Ishikawa (cell line): ENCODE data around the gene LGALS1.

Experiments used
- CEBPB ChIP-seq: IDR thresholded peaks from 2 replicates; pipeline ENCODE4 v1.6.1; 2012
- CREB1 ChIP-seq: IDR thresholded peaks from 2 replicates; pipeline ENCODE4 v1.6.1; 2012; ENCODE audit warnings: low read depth
- EGR1 ChIP-seq: IDR thresholded peaks from 2 replicates; pipeline ENCODE4 v1.6.1; 2012
- EP300 ChIP-seq: IDR thresholded peaks from 2 replicates; pipeline ENCODE4 v1.6.1; 2012; ENCODE audit warnings: borderline replicate concordance
- FOXM1 ChIP-seq: IDR thresholded peaks from 2 replicates; pipeline ENCODE4 v1.6.1; 2012; ENCODE audit warnings: low read depth, borderline replicate concordance
- MAX ChIP-seq: IDR thresholded peaks from 2 replicates; pipeline ENCODE4 v1.6.1; 2012
- NFIC ChIP-seq: IDR thresholded peaks from 2 replicates; pipeline ENCODE4 v1.6.1; 2012
- RAD21 ChIP-seq: IDR thresholded peaks from 2 replicates; pipeline ENCODE4 v1.6.1; 2012; ENCODE audit warnings: low read depth
- TAF1 ChIP-seq: IDR thresholded peaks from 2 replicates; pipeline ENCODE4 v1.6.1; 2012; ENCODE audit warnings: low read depth, mild to moderate bottlenecking
- TCF12 ChIP-seq: IDR thresholded peaks from 2 replicates; pipeline ENCODE4 v1.6.1; 2012; ENCODE audit warnings: low read depth
- TEAD4 ChIP-seq: IDR thresholded peaks from 2 replicates; pipeline ENCODE4 v1.6.1; 2012
- USF1 ChIP-seq: IDR thresholded peaks from 2 replicates; pipeline ENCODE4 v1.6.1; 2012
- YY1 ChIP-seq: IDR thresholded peaks from 2 replicates; pipeline ENCODE4 v1.6.1; 2012; ENCODE audit warnings: low read depth
- ZBTB7A ChIP-seq: IDR thresholded peaks from 2 replicates; pipeline ENCODE4 v1.6.1; 2012; ENCODE audit warnings: low read depth
- TF ChIP-seq, protein P1 (sequence below): IDR thresholded peaks from 2 replicates; pipeline ENCODE4 v1.6.1; 2012; ENCODE audit warnings: low read depth, mild to moderate bottlenecking

The LGALS1 gene

GRCh38 chr22:37669586-37669985, 5.8 kb upstream of the LGALS1 start:
- TF ChIP-seq RAD21 (no peak), TEAD4 (no peak), YY1 (no peak), EP300 (no peak), FOXM1 (no peak), CEBPB (no peak), EGR1 (no peak), TAF1 (no peak), MAX (no peak), ZBTB7A (no peak), TCF12 (no peak), CREB1 (no peak), NFIC (no peak), USF1 (no peak)
- TF ChIP-seq, protein P1, sequence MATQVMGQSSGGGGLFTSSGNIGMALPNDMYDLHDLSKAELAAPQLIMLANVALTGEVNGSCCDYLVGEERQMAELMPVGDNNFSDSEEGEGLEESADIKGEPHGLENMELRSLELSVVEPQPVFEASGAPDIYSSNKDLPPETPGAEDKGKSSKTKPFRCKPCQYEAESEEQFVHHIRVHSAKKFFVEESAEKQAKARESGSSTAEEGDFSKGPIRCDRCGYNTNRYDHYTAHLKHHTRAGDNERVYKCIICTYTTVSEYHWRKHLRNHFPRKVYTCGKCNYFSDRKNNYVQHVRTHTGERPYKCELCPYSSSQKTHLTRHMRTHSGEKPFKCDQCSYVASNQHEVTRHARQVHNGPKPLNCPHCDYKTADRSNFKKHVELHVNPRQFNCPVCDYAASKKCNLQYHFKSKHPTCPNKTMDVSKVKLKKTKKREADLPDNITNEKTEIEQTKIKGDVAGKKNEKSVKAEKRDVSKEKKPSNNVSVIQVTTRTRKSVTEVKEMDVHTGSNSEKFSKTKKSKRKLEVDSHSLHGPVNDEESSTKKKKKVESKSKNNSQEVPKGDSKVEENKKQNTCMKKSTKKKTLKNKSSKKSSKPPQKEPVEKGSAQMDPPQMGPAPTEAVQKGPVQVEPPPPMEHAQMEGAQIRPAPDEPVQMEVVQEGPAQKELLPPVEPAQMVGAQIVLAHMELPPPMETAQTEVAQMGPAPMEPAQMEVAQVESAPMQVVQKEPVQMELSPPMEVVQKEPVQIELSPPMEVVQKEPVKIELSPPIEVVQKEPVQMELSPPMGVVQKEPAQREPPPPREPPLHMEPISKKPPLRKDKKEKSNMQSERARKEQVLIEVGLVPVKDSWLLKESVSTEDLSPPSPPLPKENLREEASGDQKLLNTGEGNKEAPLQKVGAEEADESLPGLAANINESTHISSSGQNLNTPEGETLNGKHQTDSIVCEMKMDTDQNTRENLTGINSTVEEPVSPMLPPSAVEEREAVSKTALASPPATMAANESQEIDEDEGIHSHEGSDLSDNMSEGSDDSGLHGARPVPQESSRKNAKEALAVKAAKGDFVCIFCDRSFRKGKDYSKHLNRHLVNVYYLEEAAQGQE: no peak

DNA sequence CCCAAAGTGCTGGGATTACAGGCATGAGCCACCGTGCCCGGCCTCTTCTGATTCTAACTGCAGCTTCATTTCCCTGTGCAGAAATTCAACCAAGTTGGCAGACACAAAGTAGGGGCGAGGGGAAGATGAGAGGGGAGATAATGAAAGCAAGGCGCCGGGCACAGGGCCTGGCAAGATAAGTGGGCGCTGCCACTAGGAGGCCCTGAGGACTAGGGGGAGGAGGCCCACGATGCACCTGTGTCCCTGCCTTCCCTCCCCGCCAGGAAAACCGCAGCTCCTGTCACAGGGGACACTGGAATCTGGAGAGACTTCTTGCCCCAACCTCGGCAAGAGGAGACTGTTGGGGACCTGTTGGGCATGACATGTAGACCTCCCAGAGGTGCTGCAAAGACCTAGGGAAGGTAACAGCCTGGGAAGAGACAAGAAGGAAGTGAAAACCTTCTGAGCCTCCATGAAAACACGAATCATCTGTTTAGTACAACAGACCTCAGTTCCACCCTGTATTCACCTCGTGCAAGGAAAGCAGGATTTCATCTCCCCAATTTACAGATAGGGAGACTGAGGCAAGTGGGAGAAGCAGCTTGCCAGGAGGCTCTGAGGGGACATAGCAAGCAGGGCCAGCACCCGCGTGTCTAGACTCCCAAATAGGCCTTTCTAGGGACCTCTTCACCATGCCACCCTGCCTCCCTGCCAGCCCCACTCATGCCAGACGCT, 3.1 kb upstream of the LGALS1 start:
- TF ChIP-seq TCF12 (no peak), NFIC (no peak), TAF1 (no peak), CREB1 (no peak), CEBPB (no peak), TEAD4 (no peak), YY1 (no peak)
- TF ChIP-seq, protein P1: no peak

DNA sequence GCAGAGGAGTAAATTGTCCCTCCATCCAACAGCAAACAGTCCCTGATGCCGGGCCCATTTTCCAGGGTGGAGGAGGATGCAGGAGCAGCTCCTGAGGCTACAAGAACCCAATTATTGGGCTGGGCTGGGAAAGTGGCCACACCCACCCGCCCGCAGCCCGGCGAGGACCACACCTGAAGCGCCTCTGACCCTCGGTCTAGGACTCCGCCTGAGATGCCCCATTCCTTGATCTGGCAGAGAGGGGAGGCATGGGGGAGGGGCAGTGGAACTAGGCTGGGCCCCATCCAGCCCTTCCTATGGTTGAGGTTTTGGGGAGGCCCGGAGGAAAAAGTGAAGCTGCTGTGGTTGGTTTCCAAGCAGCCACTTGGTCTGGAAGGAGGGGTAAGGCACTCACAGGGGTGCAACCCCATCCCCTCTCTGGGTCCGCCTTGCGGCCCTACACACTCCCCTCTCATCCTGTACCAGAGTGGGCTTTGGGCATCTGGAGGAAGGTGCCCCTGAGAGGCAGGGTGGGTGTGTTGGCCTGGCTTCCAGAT, 2.4 kb upstream of the LGALS1 start:
- TF ChIP-seq CEBPB: no peak
- no peak for TF ChIP-seq YY1
- no peak for TF ChIP-seq CREB1
- no peak for TF ChIP-seq FOXM1
- TF ChIP-seq EP300: no peak
- TF ChIP-seq TAF1: no peak
- TF ChIP-seq NFIC: no peak
- no peak for TF ChIP-seq USF1
- no peak for TF ChIP-seq ZBTB7A

DNA sequence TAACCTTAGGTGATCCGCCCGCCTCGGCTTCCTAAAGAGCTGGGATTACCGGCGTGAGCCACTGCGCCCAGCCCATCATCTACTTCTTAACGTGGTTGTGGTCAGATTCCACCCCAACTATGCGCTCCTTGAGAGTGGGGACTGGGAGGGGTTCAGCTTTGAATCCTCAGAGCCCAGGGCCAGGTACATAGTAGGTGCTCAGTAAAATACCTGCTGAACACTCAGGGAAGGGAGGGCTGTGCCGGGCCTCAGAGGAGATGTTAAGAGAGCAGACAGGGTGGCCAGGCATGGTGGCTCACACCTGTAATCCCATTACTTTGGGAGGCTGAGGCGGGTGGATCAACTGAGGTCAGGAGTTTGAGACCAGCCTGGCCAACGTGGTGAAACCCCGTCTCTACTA, 1.2 kb upstream of the LGALS1 start:
- TF ChIP-seq, protein P1: no peak

DNA sequence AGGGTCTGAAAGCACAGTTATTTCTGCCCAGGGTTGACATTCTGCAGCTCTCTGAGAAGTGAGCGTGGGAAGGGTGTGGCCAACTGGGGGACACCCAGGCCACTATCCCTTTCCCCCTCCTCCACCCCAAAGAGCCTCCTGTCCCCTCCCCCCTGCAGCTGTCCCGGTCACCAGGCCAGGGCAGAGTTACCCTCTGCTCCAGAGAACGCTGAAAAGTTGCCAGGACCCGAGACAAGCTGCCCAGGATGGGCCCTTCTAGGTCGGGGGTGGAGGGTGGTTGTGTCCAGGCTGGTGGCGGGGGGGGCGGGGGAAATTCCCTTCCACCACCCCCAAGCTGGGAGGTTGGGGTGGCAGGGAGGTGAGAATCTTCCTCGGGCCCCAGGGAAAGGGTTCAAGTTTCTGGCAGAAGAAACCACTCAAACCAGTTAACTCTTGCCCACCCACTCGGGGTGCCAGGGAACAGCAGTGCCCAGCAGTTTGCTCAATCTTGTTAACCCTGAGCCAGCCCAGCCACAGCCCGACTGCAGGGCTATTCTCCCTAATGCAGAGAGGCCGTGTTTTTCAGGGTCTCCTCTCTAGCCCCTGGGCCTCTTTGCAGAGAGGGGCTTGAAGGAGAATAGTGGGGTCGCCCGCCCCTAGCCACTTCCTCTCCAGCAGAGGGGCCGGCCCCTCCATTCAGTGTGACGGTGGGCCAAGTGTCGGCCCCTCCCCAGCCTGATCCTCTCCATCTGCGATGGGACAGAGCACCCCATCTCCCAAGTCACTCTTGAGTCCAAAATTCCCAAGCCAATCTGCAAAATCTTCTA, 697 bp downstream of the LGALS1 start:
- TF ChIP-seq NFIC (0 out of 2 replicates have a peak, but pooled peaks have one; percentile 3), MAX (no peak)
